Mucosa of descending colon (tissue), 3 donors: ENCODE data around the gene GPATCH8. TPM values are rescaled to one million over a fixed set of nuclear protein-coding genes. Genes with fewer than 3 reads are reported as not detected.

Experiments
- ATAC-seq: fragments of 200-7000 bp; cut with Tn5 transposase; one replicate; pipeline ENCODE4 v1.9.1; 2020; ENCODE audit warnings: mild to moderate bottlenecking, moderate library complexity
- DNase-seq, 3 donors: peaks; one replicate each; pipeline ENCODE4 v3.0.0-alpha.2; 2020
- H3K36me3 ChIP-seq: fragments of 200-600 bp; one replicate; pipeline ENCODE4 v1.8.0; 2021; ENCODE audit warnings: low read depth, mild to moderate bottlenecking
- H3K4me1 ChIP-seq: fragments of 200-600 bp; one replicate; pipeline ENCODE4 v1.8.0; 2021; ENCODE audit warnings: low read depth, mild to moderate bottlenecking
- H3K4me3 ChIP-seq: fragments of 200-600 bp; one replicate; pipeline ENCODE4 v1.8.0; 2021; ENCODE audit warnings: mild to moderate bottlenecking
- H3K9me3 ChIP-seq: fragments of 200-600 bp; one replicate; pipeline ENCODE4 v1.8.0; 2021; ENCODE audit warnings: mild to moderate bottlenecking
- CTCF ChIP-seq: fragments of 200-600 bp; IDR thresholded peaks from one replicate; pipeline ENCODE4 v1.8.0; 2022; ENCODE audit warnings: antibody characterized with exemption, mild to moderate bottlenecking
- intact Hi-C, 2 donors: fragments of 100-400 bp; cut with DNase I in 1 of 2; cut with micrococcal nuclease in 1 of 2; formaldehyde crosslinking; loops; one replicate each; pipeline versions ENCODE4 v1.11.0 to v1.11.1; 2022; cut with DNase I, micrococcal nuclease
- total RNA-seq, 3 donors: library from RNA; stranded (reverse); fragmentation: NEBNext Ultra II Directional in 2 of 3; extraction: Animal tissue kit (Norgen Biotek cat#: 25700) in 2 of 3; gene quantifications; one replicate each; pipeline versions ENCODE4 v1.2.1 to v1.2.4, GENCODE V29; 2021 to 2023
- donor health status: DM: no; HTN: no; CAD: no; lungs with moderate emphysema.
- donor health status: DM: no; HTN: no; CAD: no.
- donor health status: DM: no; HTN: yes; CAD: no.

GPATCH8 gene
- total RNA-seq, 3 donors from 2014 or later: 34.8 to 48.4 (median 36.3) TPM

GRCh38 chr17:44424828-44425461 is 78.3 kb downstream of the GPATCH8 start:
- no peaks in the 10 kb centered on the region for H3K36me3 ChIP-seq
- no peaks in the 10 kb centered on the region for H3K4me1 ChIP-seq
- ATAC-seq: no peak
- no peak for TF ChIP-seq CTCF
- H3K9me3 ChIP-seq: no peaks in the 10 kb centered on the region
- no peak for DNase-seq
- H3K4me3 ChIP-seq: no peak overlapping the region
- intact Hi-C loops: no loop called here

GRCh38 chr17:44417553-44417952 is 85.7 kb downstream of the GPATCH8 start:
- no peaks in the 10 kb centered on the region for H3K9me3 ChIP-seq
- DNase-seq (no peak), ATAC-seq (no peak)
- no peaks in the 10 kb centered on the region for H3K4me1 ChIP-seq
- no peak for TF ChIP-seq CTCF
- no peaks in the 10 kb centered on the region for H3K36me3 ChIP-seq
- no peak overlapping the region for H3K4me3 ChIP-seq
- intact Hi-C loops: no loop called here

GRCh38 chr17:44416558-44417289 is 86.5 kb downstream of the GPATCH8 start:
- no peak for TF ChIP-seq CTCF
- Histone ChIP-seq H3K4me3 (no peak overlapping the region), H3K9me3 (no peaks in the 10 kb centered on the region), H3K4me1 (no peaks in the 10 kb centered on the region), H3K36me3 (no peaks in the 10 kb centered on the region)
- intact Hi-C loops: no loop called here
- no peak for DNase-seq
- no peak for ATAC-seq

GRCh38 chr17:44414394-44415155 is 88.6 kb downstream of the GPATCH8 start:
- no peak for TF ChIP-seq CTCF
- Histone ChIP-seq H3K36me3 (no peaks in the 10 kb centered on the region), H3K9me3 (no peaks in the 10 kb centered on the region), H3K4me3 (no peak overlapping the region), H3K4me1 (no peaks in the 10 kb centered on the region)
- no peak for ATAC-seq
- intact Hi-C loops: no loop called here
- no peak for DNase-seq

GRCh38 chr17:44409309-44410028 is 93.7 kb downstream of the GPATCH8 start:
- DNase-seq (no peak), ATAC-seq (no peak)
- Histone ChIP-seq H3K9me3 (no peaks in the 10 kb centered on the region), H3K4me3 (no peak overlapping the region), H3K36me3 (no peaks in the 10 kb centered on the region), H3K4me1 (no peaks in the 10 kb centered on the region)
- intact Hi-C loops: no loop called here
- TF ChIP-seq CTCF: no peak
